NCI-H2107 treated with DMSO at 0.1 percent for 48 hours (cell line): Measurements from ENCODE around the gene TBCEL.

Source experiments
- DNase-seq: peaks from one replicate; lab custom pipeline; 2025; ENCODE audit not compliant: unreplicated experiment; lab: John Stamatoyannopoulos, UW

Gene TBCEL

GRCh38 chr11:121059605-121060004, 35.7 kb downstream of the TBCEL start:
- no peak for DNase-seq

- no peak for DNase-seq
These were observed 39.8 kb downstream of the TBCEL start for GRCh38 chr11:121063728-121064127.

GRCh38 chr11:121066623-121067022, 42.7 kb downstream of the TBCEL start:
- no peak for DNase-seq

- no peak for DNase-seq
These were observed 43.1 kb downstream of the TBCEL start for GRCh38 chr11:121067026-121067425.

GRCh38 chr11:121067453-121067852, 43.6 kb downstream of the TBCEL start:
- DNase-seq, result peak; percentile 33

GRCh38 chr11:121067962-121068647, 44.2 kb downstream of the TBCEL start:
- no peak for DNase-seq

- DNase-seq, result no peak
These were observed 44.9 kb downstream of the TBCEL start for GRCh38 chr11:121068787-121069186.

- DNase-seq, result no peak
These were observed 47.3 kb downstream of the TBCEL start for GRCh38 chr11:121070951-121071845.

GRCh38 chr11:121071846-121072450, 48.0 kb downstream of the TBCEL start:
- DNase-seq, result no peak

GRCh38 chr11:121081321-121081720, 57.4 kb downstream of the TBCEL start:
- DNase-seq, result no peak

- no peak for DNase-seq
These were observed 58.3 kb downstream of the TBCEL start for GRCh38 chr11:121082219-121082618.

- DNase-seq, result no peak
These were observed 58.8 kb downstream of the TBCEL start for GRCh38 chr11:121082670-121083069.

- DNase-seq, result no peak
These were observed 63.0 kb downstream of the TBCEL start for GRCh38 chr11:121086866-121087265.

GRCh38 chr11:121089566-121089965, 65.7 kb downstream of the TBCEL start:
- DNase-seq, result no peak

GRCh38 chr11:121090145-121090721, 66.3 kb downstream of the TBCEL start:
- no peak for DNase-seq

- no peak for DNase-seq
These were observed 67.7 kb downstream of the TBCEL start for GRCh38 chr11:121091492-121092152.

GRCh38 chr11:121095561-121095960, 71.7 kb downstream of the TBCEL start:
- DNase-seq, result no peak

- no peak for DNase-seq
These were observed 75.5 kb downstream of the TBCEL start for GRCh38 chr11:121099364-121099763.

GRCh38 chr11:121099885-121100284, 76.0 kb downstream of the TBCEL start:
- DNase-seq, result no peak

- DNase-seq, result no peak
These were observed 77.0 kb downstream of the TBCEL start, which contains the start of gene TECTA for GRCh38 chr11:121100943-121101342. TECTA (plus strand) TSS chr11:121101243; CDS start chr11:121102666, 1,423 bp downstream.

GRCh38 chr11:121104312-121104762, 80.4 kb downstream of the TBCEL start:
- no peak for DNase-seq
